Natural killer cell (primary cell): Measurements from ENCODE around the gene CENPV. TPM values are rescaled to one million over a fixed set of nuclear protein-coding genes. Genes with fewer than 3 reads are reported as not detected.
"Not testable (repeated sequence)": the region's sequence is repeated elsewhere in the genome, so short reads cannot be mapped to it uniquely, and the experiment has no call there.

Source experiments
- ATAC-seq, 3 donors: fragments of 150-1000 bp in 2 of 3; fragments of 200-7000 bp in 1 of 3; cut with Tn5 transposase; 1 replicate in 1 of 3; 2 replicates in 2 of 3; pipeline ENCODE4 v1.10.0; 2021; ENCODE audit warnings: mild to moderate bottlenecking in 2 of 3, moderate library complexity in 2 of 3
- DNase-seq, 2 donors: peaks; one replicate each; pipeline versions ENCODE4 v3.0.0 to v3.0.0-alpha.2; 2013 to 2021; ENCODE audit warnings: mixed read lengths in 1 of 2
- H3K27ac ChIP-seq: one replicate; pipeline ENCODE4 v1.5.1; 2013; ENCODE audit warnings: mild to moderate bottlenecking, low read length
- H3K27me3 ChIP-seq: one replicate; pipeline ENCODE4 v1.6.1; 2013; ENCODE audit warnings: low read length; ENCODE audit not compliant: control insufficient read depth, insufficient read depth
- H3K36me3 ChIP-seq: one replicate; pipeline ENCODE4 v1.6.1; 2013; ENCODE audit warnings: low read length; ENCODE audit not compliant: control insufficient read depth, insufficient read depth
- H3K4me1 ChIP-seq: one replicate; pipeline ENCODE4 v1.6.1; 2013; ENCODE audit warnings: low read length; ENCODE audit not compliant: control insufficient read depth, insufficient read depth
- H3K4me3 ChIP-seq: one replicate; pipeline ENCODE4 v1.5.1; 2013; ENCODE audit warnings: low read length
- H3K9me3 ChIP-seq: one replicate; pipeline ENCODE4 v1.6.1; 2013; ENCODE audit warnings: low read length; ENCODE audit not compliant: control insufficient read depth, insufficient read depth
- H3K27ac Mint-ChIP-seq, 2 donors: one replicate each; pipeline ENCODE4 v1.8.0; 2022; ENCODE audit warnings: mild to moderate bottlenecking in 2 of 2, mixed read lengths in 2 of 2, moderate library complexity in 1 of 2
- H3K27me3 Mint-ChIP-seq, 2 donors: one replicate each; pipeline ENCODE4 v1.8.0; 2022; ENCODE audit warnings: low read depth in 2 of 2, mixed read lengths in 2 of 2
- H3K36me3 Mint-ChIP-seq: one replicate; pipeline ENCODE4 v1.8.0; 2022; ENCODE audit warnings: mixed read lengths
- H3K4me1 Mint-ChIP-seq, 2 donors: one replicate each; pipeline ENCODE4 v1.8.0; 2022; ENCODE audit warnings: mixed read lengths in 2 of 2
- H3K4me3 Mint-ChIP-seq: one replicate; pipeline ENCODE4 v1.8.0; 2022; ENCODE audit warnings: mild to moderate bottlenecking, moderate library complexity, mixed read lengths
- H3K9me3 Mint-ChIP-seq, 2 donors: one replicate each; pipeline ENCODE4 v1.8.0; 2022; ENCODE audit warnings: mixed read lengths in 2 of 2
- CTCF ChIP-seq: fragments of 200-600 bp; IDR thresholded peaks from one replicate; pipeline ENCODE4 v1.8.0; 2022; ENCODE audit warnings: antibody characterized with exemption
- WGBS: methylation state at CpG from one replicate; pipeline ENCODE4 v1.1.7; 2013; ENCODE audit warnings: missing lambda C conversion rate; ENCODE audit not compliant: insufficient coverage; 5-methylcytosine and 5-hydroxymethylcytosine counted together
- intact Hi-C: fragments of 100-400 bp; cut with micrococcal nuclease; formaldehyde crosslinking; loops from one replicate; pipeline ENCODE4 v1.14.2; 2022
- total RNA-seq, 4 donors: library from RNA; stranded (reverse); fragments of 120-200 nt in 1 of 4; gene quantifications; one replicate each; pipeline versions ENCODE4 v1.2.3 to v1.2.4, GENCODE V29; 2013 to 2022

CENPV gene
- total RNA-seq, 3 donors from 2014 or later (not counting 1 experiment from before 2014, with no cell fraction given) = 11.3 to 20.0 (median 15.1) TPM

- Histone ChIP-seq H3K4me1 (peaks cover 12% of the 10 kb centered on the region), H3K27ac (no peak overlapping the region), H3K9me3 (no peaks in the 10 kb centered on the region), H3K4me3 (no peak overlapping the region), H3K36me3 (no peaks in the 10 kb centered on the region), H3K27me3 (no peaks in the 10 kb centered on the region)
- Mint-ChIP-seq H3K27ac (no peak overlapping the region), H3K27me3 (no peaks in the 10 kb centered on the region), H3K9me3 (no peaks in the 10 kb centered on the region), H3K4me1 (peaks cover 0 to 5% of the 10 kb centered on the region in 2 donors), H3K36me3 (no peaks in the 10 kb centered on the region), H3K4me3 (no peak overlapping the region)
- TF ChIP-seq CTCF = no peak
- ATAC-seq (no peak), DNase-seq (no peak)
- intact Hi-C loops = no loop called here
- WGBS = 96% methylated on average over 13 of the region's 13 CpGs
Measured at GRCh38 chr17:16391451-16391850, 38.2 kb upstream of the CENPV start.

GRCh38 chr17:16386126-16386507 is 32.8 kb upstream of the CENPV start:
- H3K4me1 Mint-ChIP-seq = peaks cover 38% of the 10 kb centered on the region in 2 donors

GRCh38 chr17:16384557-16384956 is 31.3 kb upstream of the CENPV start:
- Mint-ChIP-seq H3K27ac (peak overlapping the region; percentile 99 to 100), H3K27me3 (no peaks in the 10 kb centered on the region), H3K9me3 (no peaks in the 10 kb centered on the region), H3K4me3 (peak overlapping the region; percentile 60), H3K4me1 (peaks cover 45% of the 10 kb centered on the region in 2 donors), H3K36me3 (peaks cover 13% of the 10 kb centered on the region)
- ATAC-seq = no peak
- WGBS = 59% methylated on average over 3 of the region's 5 CpGs
- no peak overlapping the region for H3K27ac ChIP-seq
- intact Hi-C loops = loop anchor here (5.0 kb wide), 1 partner anchor 153 kb away; no protein-coding TSS in a partner anchor
- no peaks in the 10 kb centered on the region for H3K9me3 ChIP-seq
- no peak for TF ChIP-seq CTCF
- peaks cover 39% of the 10 kb centered on the region for H3K4me1 ChIP-seq
- H3K4me3 ChIP-seq = no peak overlapping the region
- DNase-seq = no peak
- no peaks in the 10 kb centered on the region for H3K27me3 ChIP-seq
- H3K36me3 ChIP-seq = peaks cover 15% of the 10 kb centered on the region

More at GRCh38 chr17:16386126-16386507, 32.8 kb upstream of the CENPV start:
- WGBS = 50% methylated on average over 23 of the region's 23 CpGs
- Histone ChIP-seq H3K4me3 (peak overlapping the region; percentile 44), H3K4me1 (peaks cover 33% of the 10 kb centered on the region), H3K36me3 (peaks cover 15% of the 10 kb centered on the region)
- Mint-ChIP-seq H3K4me3 (peak overlapping the region; percentile 93), H3K36me3 (peaks cover 13% of the 10 kb centered on the region), H3K27ac (peak overlapping the region; percentile 78 to 83)
- not testable (repeated sequence) for H3K9me3 ChIP-seq, ATAC-seq, H3K27me3 ChIP-seq, DNase-seq, H3K9me3 Mint-ChIP-seq, H3K27me3 Mint-ChIP-seq, H3K27ac ChIP-seq
- intact Hi-C loops = loop anchor here (1.0 to 2.0 kb wide), 2 partner anchors 29 to 135 kb away; partner anchors contain the start of gene TRPV2

- H3K27ac Mint-ChIP-seq = peak overlapping the region; percentile 99 to 100
- no peaks in the 10 kb centered on the region for H3K9me3 Mint-ChIP-seq
- TF ChIP-seq CTCF = no peak
- Histone ChIP-seq H3K36me3 (peaks cover 15% of the 10 kb centered on the region), H3K4me1 (peaks cover 39% of the 10 kb centered on the region), H3K27me3 (no peaks in the 10 kb centered on the region), H3K27ac (no peak overlapping the region), H3K4me3 (no peak overlapping the region), H3K9me3 (no peaks in the 10 kb centered on the region)
- WGBS = 92% methylated on average over 5 of the region's 5 CpGs
- intact Hi-C loops = loop anchor here (5.0 kb wide), 1 partner anchor 153 kb away; no protein-coding TSS in a partner anchor
- H3K4me1 Mint-ChIP-seq = peaks cover 45% of the 10 kb centered on the region in 2 donors
- DNase-seq (no peak), ATAC-seq (no peak)
- H3K36me3 Mint-ChIP-seq = peaks cover 13% of the 10 kb centered on the region
- H3K4me3 Mint-ChIP-seq = peak overlapping the region; percentile 60
- no peaks in the 10 kb centered on the region for H3K27me3 Mint-ChIP-seq
Measured at GRCh38 chr17:16383772-16384287, 30.6 kb upstream of the CENPV start.
